ENCODE data around the gene MRPS7.
A peak's percentile ranks its signal among the peaks of the same experiment; 100 is the strongest.
"Not testable (repeated sequence)": the region's sequence is repeated elsewhere in the genome, so short reads cannot be mapped to it uniquely, and the experiment has no call there.

The MRPS7 gene

GRCh38 chr17:75288770-75289114 is 27.1 kb downstream of the MRPS7 start:
- Histone ChIP-seq H3K4me1 (peaks cover 0 to 10% (median 4%) of the 10 kb centered on the region in 4 donors), H3K27ac (peak overlapping the region; percentile 86 to 87), H3K27me3 (no peaks in the 10 kb centered on the region), H3K36me3 (peaks cover 0 to 19% (median 12%) of the 10 kb centered on the region in 3 donors), H3K9me3 (no peaks in the 10 kb centered on the region), H3K4me3 (peak overlapping the region; percentile 69 to 73)
- no peak for DNase-seq
- TF ChIP-seq, protein P1, sequence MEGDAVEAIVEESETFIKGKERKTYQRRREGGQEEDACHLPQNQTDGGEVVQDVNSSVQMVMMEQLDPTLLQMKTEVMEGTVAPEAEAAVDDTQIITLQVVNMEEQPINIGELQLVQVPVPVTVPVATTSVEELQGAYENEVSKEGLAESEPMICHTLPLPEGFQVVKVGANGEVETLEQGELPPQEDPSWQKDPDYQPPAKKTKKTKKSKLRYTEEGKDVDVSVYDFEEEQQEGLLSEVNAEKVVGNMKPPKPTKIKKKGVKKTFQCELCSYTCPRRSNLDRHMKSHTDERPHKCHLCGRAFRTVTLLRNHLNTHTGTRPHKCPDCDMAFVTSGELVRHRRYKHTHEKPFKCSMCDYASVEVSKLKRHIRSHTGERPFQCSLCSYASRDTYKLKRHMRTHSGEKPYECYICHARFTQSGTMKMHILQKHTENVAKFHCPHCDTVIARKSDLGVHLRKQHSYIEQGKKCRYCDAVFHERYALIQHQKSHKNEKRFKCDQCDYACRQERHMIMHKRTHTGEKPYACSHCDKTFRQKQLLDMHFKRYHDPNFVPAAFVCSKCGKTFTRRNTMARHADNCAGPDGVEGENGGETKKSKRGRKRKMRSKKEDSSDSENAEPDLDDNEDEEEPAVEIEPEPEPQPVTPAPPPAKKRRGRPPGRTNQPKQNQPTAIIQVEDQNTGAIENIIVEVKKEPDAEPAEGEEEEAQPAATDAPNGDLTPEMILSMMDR (IDR thresholded peaks at IDR 0.05): no peak
- intact Hi-C loops (cut with DNase I; ENCODE audit: low total_unique reads): no loop called here

GRCh38 chr17:75289115-75289831 is 27.6 kb downstream of the MRPS7 start, which contains the start of gene SLC25A19:
Gene SLC25A19 (minus strand): TSS chr17:75289433. CDS start chr17:75286764, 2,669 bp downstream.
- TF ChIP-seq, protein P1 (IDR thresholded peaks at IDR 0.05): no peak
- no peaks in the 10 kb centered on the region for H3K9me3 ChIP-seq
- H3K4me3 ChIP-seq: peak within 1 kb of the TSS; percentile 69 to 73
- H3K4me1 ChIP-seq: peaks cover 0 to 10% (median 4%) of the 10 kb centered on the region in 4 donors
- peaks cover 0 to 19% (median 12%) of the 10 kb centered on the region in 3 donors for H3K36me3 ChIP-seq
- H3K27me3 ChIP-seq: no peaks in the 10 kb centered on the region
- intact Hi-C loops (cut with DNase I; ENCODE audit: low total_unique reads): no loop called here
- peak; percentile 99 for DNase-seq
- peak within 1 kb of the TSS; percentile 86 to 87 for H3K27ac ChIP-seq

GRCh38 chr17:75289832-75290337 is 28.2 kb downstream of the MRPS7 start:
- Histone ChIP-seq H3K9me3 (no peaks in the 10 kb centered on the region), H3K36me3 (peaks cover 0 to 16% (median 12%) of the 10 kb centered on the region in 3 donors), H3K4me3 (peak overlapping the region; percentile 69 to 73), H3K4me1 (peaks cover 0 to 10% (median 4%) of the 10 kb centered on the region in 4 donors), H3K27me3 (no peaks in the 10 kb centered on the region), H3K27ac (peak overlapping the region; percentile 86 to 87)
- TF ChIP-seq, protein P1 (IDR thresholded peaks at IDR 0.05): peak in 1 of 2 experiments; percentile 4
- peak; percentile 61 to 74 for DNase-seq
- intact Hi-C loops (cut with DNase I; ENCODE audit: low total_unique reads): no loop called here

GRCh38 chr17:75292810-75293448 is 31.2 kb downstream of the MRPS7 start:
- H3K27ac ChIP-seq; H3K9me3 ChIP-seq; H3K4me3 ChIP-seq; intact Hi-C loops (cut with DNase I; ENCODE audit: low total_unique reads); H3K36me3 ChIP-seq; H3K27me3 ChIP-seq; DNase-seq; H3K4me1 ChIP-seq: not testable (repeated sequence)

DNA sequence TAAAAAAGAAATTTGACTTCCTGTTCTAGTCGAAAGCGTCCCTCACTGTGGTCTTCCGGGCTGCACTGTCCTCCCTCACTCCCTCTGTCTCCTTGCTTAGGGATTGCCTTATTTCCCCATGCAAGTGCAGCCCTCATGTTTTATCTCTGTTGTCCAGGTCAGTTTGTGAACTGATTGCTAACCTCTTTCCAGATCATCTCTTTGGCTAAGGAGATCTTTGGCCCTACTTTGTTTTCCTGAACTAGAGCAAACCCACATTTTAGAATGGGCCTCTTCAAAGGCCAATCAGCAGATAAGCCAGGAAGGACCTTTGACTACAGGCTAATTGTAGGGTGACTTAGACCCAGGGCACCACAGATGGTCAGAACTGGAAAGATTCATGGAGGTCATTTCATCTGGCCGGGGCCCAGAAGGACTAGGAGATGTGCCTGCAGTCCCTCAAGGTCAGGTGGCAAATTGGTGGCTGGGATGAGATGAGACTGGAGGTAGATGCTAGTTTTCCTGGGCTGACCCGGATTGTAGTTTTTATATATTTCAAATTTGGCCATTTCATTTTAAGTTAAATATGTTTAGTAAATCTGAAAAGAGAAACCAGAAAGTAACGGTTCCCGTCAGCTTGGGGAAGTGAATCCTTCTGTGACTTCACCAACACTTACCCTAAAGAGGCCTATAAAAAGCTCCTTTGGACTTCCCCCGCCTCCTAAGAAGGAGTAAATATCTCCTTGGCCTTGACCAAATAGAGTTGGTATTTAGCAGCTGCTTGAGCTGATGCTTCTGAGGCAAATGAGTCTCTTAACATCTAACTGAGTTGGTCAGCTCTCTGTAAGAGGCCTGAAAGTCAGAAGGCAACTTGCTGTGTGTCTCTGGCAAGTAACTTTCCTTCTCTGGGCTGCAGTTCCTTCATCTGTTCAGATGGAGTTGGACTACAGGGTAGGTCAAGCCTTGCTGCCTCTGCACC is 33.8 kb downstream of the MRPS7 start:
- intact Hi-C loops (cut with DNase I; ENCODE audit: low total_unique reads): no loop called here
- H3K4me1 ChIP-seq: no peaks in the 10 kb centered on the region
- H3K27me3 ChIP-seq: no peaks in the 10 kb centered on the region
- no peaks in the 10 kb centered on the region for H3K9me3 ChIP-seq
- H3K27ac ChIP-seq: no peak overlapping the region
- H3K4me3 ChIP-seq: no peak overlapping the region
- DNase-seq: no peak
- TF ChIP-seq, protein P1 (IDR thresholded peaks at IDR 0.05): no peak
- H3K36me3 ChIP-seq: no peaks in the 10 kb centered on the region

Data from tibial artery (tissue), 4 donors.